GM12878 (cell line): ENCODE results near the gene MAML3. TPM values are rescaled to one million over a fixed set of nuclear protein-coding genes. Genes with fewer than 3 reads are reported as not detected.

Experiments used
- ATAC-seq: fragments of 200-7000 bp; cut with Tn5 transposase; 3 replicates; pipeline ENCODE4 v1.9.1; 2020; ENCODE audit warnings: mild to moderate bottlenecking, moderate library complexity
- BruUV-seq: library from RNA; stranded (reverse); fragments of 400-500 nt; replicated peaks from 2 replicates; lab custom pipeline; 2021; lab: Mats Ljungman, UMichigan
- CTCF ChIA-PET: fragments of 300-600 bp; sonication (Branson Sonifier 250); formaldehyde crosslinking; extraction: SDS; loops from one replicate; lab custom pipeline; 2021; ENCODE audit warnings: inconsistent platforms; lab: Yijun Ruan, JAX
- POLR2A ChIA-PET: fragments of 350-600 bp; formaldehyde crosslinking; extraction: SDS; loops from one replicate; lab custom pipeline; 2021; ENCODE audit warnings: inconsistent platforms; lab: Charles Lee
- RAD21 ChIA-PET: fragments of 300-600 bp; sonication (Branson Sonifier 250); formaldehyde crosslinking; loops from one replicate; lab custom pipeline; 2023; ENCODE audit warnings: antibody characterized with exemption; ENCODE audit not compliant: unreplicated experiment; lab: Charles Lee
- SMC1A ChIA-PET: fragments of 300-600 bp; sonication (Branson Sonifier 250); formaldehyde crosslinking; loops from one replicate; lab custom pipeline; 2023; ENCODE audit not compliant: unreplicated experiment, uncharacterized antibody; lab: Charles Lee
- DNase-seq: peaks from one replicate; pipeline ENCODE4 v3.0.0-alpha.2; 2011; ENCODE audit warnings: low read depth, low spot score
- FAIRE-seq: peaks from 3 replicates; lab custom pipeline; 2011; peaks lifted over from hg19 to GRCh38; lab: Jason Lieb, UNC
- H2AFZ ChIP-seq: 2 replicates; pipeline ENCODE4 v1.6.0; 2011; ENCODE audit warnings: low read depth, low read length, control low read depth; ENCODE audit not compliant: control insufficient read depth
- H3K27ac ChIP-seq: 2 replicates; pipeline ENCODE4 v1.5.1; 2011; ENCODE audit warnings: control low read depth; ENCODE audit not compliant: control insufficient read depth, insufficient read depth
- H3K27me3 ChIP-seq, 2 experiments: replicated peaks in 1 of 2; 2 replicates each; pipeline versions ENCODE4 v1.6.0 to v1.6.1; 2011; ENCODE audit warnings: low read length in 1 of 2; ENCODE audit not compliant: control insufficient read depth in 2 of 2, insufficient read depth in 2 of 2
- H3K36me3 ChIP-seq, 2 experiments: 2 replicates each; pipeline ENCODE4 v1.5.1; 2011; ENCODE audit warnings: low read length in 1 of 2; ENCODE audit not compliant: control insufficient read depth in 2 of 2, insufficient read depth in 2 of 2
- H3K4me1 ChIP-seq: 2 replicates; pipeline ENCODE4 v1.6.1; 2011; ENCODE audit warnings: mild to moderate bottlenecking, low read length, moderate library complexity, mixed read lengths; ENCODE audit not compliant: control insufficient read depth, insufficient read depth
- H3K4me2 ChIP-seq: 2 replicates; pipeline ENCODE4 v1.6.0; 2011; ENCODE audit warnings: control low read depth; ENCODE audit not compliant: control insufficient read depth, insufficient read depth
- H3K4me3 ChIP-seq: fragments of 200-600 bp; sonication (generic); 2 replicates; pipeline ENCODE4 v1.5.1; 2016
- H3K79me2 ChIP-seq: 2 replicates; pipeline ENCODE4 v1.6.0; 2011; ENCODE audit warnings: low read length; ENCODE audit not compliant: control insufficient read depth, insufficient read depth
- H3K9ac ChIP-seq: 2 replicates; pipeline ENCODE4 v1.8.0; 2011; ENCODE audit warnings: low read length, control low read depth, mixed read lengths; ENCODE audit not compliant: control insufficient read depth, insufficient read depth
- H3K9me3 ChIP-seq: replicated peaks from 3 replicates; pipeline ENCODE4 v1.5.1; 2011; ENCODE audit warnings: mild to moderate bottlenecking, low read length; ENCODE audit not compliant: control insufficient read depth, insufficient read depth
- H4K20me1 ChIP-seq: 2 replicates; pipeline ENCODE4 v1.6.0; 2011; ENCODE audit not compliant: control insufficient read depth, insufficient read depth
- E2F4 ChIP-seq: IDR thresholded peaks from 2 replicates; pipeline ENCODE4 v1.6.1; 2012; ENCODE audit warnings: low read depth, low read length, improper control_type of control experiment
- NFYB ChIP-seq: IDR thresholded peaks from 2 replicates; pipeline ENCODE4 v1.6.1; 2011; ENCODE audit warnings: low read depth, mild to moderate bottlenecking, low read length, improper control_type of control experiment, moderate library complexity; ENCODE audit not compliant: insufficient read depth
- RELA ChIP-seq: fragments of 450-650 bp; IDR thresholded peaks from 2 replicates; pipeline ENCODE4 v1.8.0; 2014; ENCODE audit warnings: borderline replicate concordance; ENCODE audit not compliant: partially characterized antibody
- SPI1 ChIP-seq: IDR thresholded peaks from 2 replicates; pipeline ENCODE4 v1.6.1; 2011; ENCODE audit warnings: low read depth, mild to moderate bottlenecking, low read length, moderate library complexity, borderline replicate concordance; ENCODE audit not compliant: insufficient read depth
- TCF7 ChIP-seq: IDR thresholded peaks from 2 replicates; pipeline ENCODE4 v1.6.1; 2014; ENCODE audit warnings: antibody characterized with exemption, borderline replicate concordance
- YBX1 ChIP-seq: fragments of 450-650 bp; IDR thresholded peaks from 2 replicates; pipeline ENCODE4 v1.6.1; 2016; ENCODE audit warnings: antibody characterized with exemption
- ZZZ3 ChIP-seq: IDR thresholded peaks from 2 replicates; pipeline ENCODE4 v1.6.1; 2011; ENCODE audit warnings: low read depth; ENCODE audit not compliant: control insufficient read depth, insufficient read length
- WGBS: methylation state at CpG from one replicate; pipeline ENCODE4 v1.1.6; 2016; ENCODE audit warnings: low lambda C conversion rate; ENCODE audit not compliant: insufficient replicate concordance, insufficient coverage; ENCODE audit errors: missing lambda C conversion rate; 5-methylcytosine and 5-hydroxymethylcytosine counted together
- in situ Hi-C: fragments of 300-500 bp; cut with MboI; formaldehyde crosslinking; loops from 9 replicates; pipeline ENCODE4 v1.14.3; 2018; ENCODE audit warnings: mixed read lengths
- intact Hi-C: fragments of 100-400 bp; cut with micrococcal nuclease; formaldehyde crosslinking; loops from one replicate; pipeline ENCODE4 v1.14.2; 2022; ENCODE audit not compliant: unreplicated experiment
- polyA plus RNA-seq, 11 experiments: library from polyadenylated mRNA; depleted of rRNA in 4 of 11; unstranded in 6 of 11; stranded (reverse) in 5 of 11; fragments of >200 nt; fragmentation: Nextera tagmentation in 4 of 11; fragmentation: Illumina TruSeq in 1 of 11; extraction: Ambion mirVana in 4 of 11; extraction: Trizol in 1 of 11; gene quantifications; 1 replicate in 1 of 11; 2 replicates in 10 of 11; pipeline versions ENCODE4 v1.2.1 to v1.2.3, GENCODE V29; 2011 to 2016; ENCODE audit warnings: inconsistent platforms in 2 of 11, missing spikeins in 2 of 11, low read depth in 1 of 11
- total RNA-seq, 4 experiments: library from RNA; depleted of rRNA in 3 of 4; stranded (reverse); fragments of >200 nt in 3 of 4; fragmentation: Illumina TruSeq in 1 of 4; extraction: Trizol in 1 of 4; gene quantifications; 2 replicates each; pipeline versions ENCODE4 v1.2.1 to v1.2.3, GENCODE V29; 2013 to 2021

MAML3 gene
- total and polyA plus RNA-seq, 10 of the 15 experiments (the other 5 are each of a cell fraction or from before 2014, with no cell fraction given), result under 0.01 to 0.53 (median 0.06) TPM; not detected in 2

- in situ Hi-C loops, result no loop called here
- H3K4me2 ChIP-seq, result no peak overlapping the region
These were observed 59.3 kb downstream of the MAML3 start for GRCh38 chr4:140094438-140095420.

More at GRCh38 chr4:140094438-140095420, 59.3 kb downstream of the MAML3 start:
- ChIA-PET SMC1A (interaction anchor here (0.9 kb wide), 2 partner anchors 16 to 40 kb away, joined by 3 read pairs; no protein-coding TSS in a partner anchor), POLR2A (no interaction called here), RAD21 (no interaction called here), CTCF (interaction anchor here (1.4 kb wide), 1 partner anchor 159 kb away, joined by 3 read pairs; no protein-coding TSS in a partner anchor)
- Histone ChIP-seq H3K9ac (no peak overlapping the region), H3K27ac (no peak overlapping the region), H3K27me3 (peaks cover 0 to 15% of the 10 kb centered on the region in 2 experiments; a peak in 2 of 4 replicates), H3K36me3 (no peaks in the 10 kb centered on the region), H4K20me1 (no peaks in the 10 kb centered on the region), H3K9me3 (peaks cover 3% of the 10 kb centered on the region; the same call in 2 of the 3 replicates), H2AFZ (no peak overlapping the region), H3K79me2 (no peaks in the 10 kb centered on the region), H3K4me1 (no peaks in the 10 kb centered on the region), H3K4me3 (no peak overlapping the region)
- TF ChIP-seq E2F4 (no peak), YBX1 (no peak), NFYB (no peak), RELA (no peak), ZZZ3 (no peak), SPI1 (peak; percentile 45; the same call in 1 of the 2 replicates), TCF7 (no peak)
- no peak for FAIRE-seq
- 36% methylated on average over 17 of the region's 17 CpGs for WGBS
- BruUV-seq, result no TSS peak
- DNase-seq, result no peak
- ATAC-seq, result peak; percentile 66
- intact Hi-C loops, result no loop called here
